Fibroblast of peridontal ligament (primary cell): Measurements from ENCODE around the gene GAN.

ENCODE experiments used
- DNase-seq: peaks from one replicate; pipeline ENCODE4 v3.0.0-alpha.2; 2010; ENCODE audit errors: extremely low read depth

Gene GAN

GRCh38 chr16:81431554-81432353 is 117.0 kb downstream of the GAN start:
- peak; percentile 16 for DNase-seq

DNA sequence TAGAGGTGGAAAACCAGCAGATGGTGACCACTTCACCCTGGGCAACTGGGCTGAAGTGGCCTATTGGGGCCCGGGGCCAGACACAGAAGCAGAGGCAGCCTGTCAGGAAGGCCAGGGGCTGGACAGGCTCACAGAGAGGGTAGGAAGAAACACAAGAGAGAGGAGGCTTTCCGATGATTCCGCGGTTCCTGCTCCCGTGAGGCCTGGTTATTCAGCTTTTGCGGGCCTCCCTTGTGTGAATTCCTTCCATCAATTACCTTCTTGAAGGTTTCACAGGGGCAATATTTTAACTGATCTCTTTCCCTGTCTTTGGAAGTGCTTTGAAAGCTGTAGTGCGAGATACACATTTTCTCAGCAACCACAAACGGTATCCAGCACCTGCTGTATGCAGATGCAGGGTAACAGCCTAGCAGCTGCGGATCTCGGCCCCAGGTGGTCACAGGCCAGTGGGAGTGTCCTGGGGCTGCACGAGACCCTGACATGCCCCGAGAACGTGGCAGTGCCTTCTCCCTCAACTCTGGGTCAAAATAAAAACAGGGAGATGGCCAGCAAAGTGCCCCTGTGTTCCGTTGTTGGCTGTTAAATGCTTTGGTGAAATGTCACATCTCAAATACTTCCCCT is 118.3 kb downstream of the GAN start:
- DNase-seq = no peak

GRCh38 chr16:81435103-81435502 is 120.3 kb downstream of the GAN start:
- no peak for DNase-seq

- no peak for DNase-seq
These were observed 120.8 kb downstream of the GAN start for GRCh38 chr16:81435567-81435966.

DNA sequence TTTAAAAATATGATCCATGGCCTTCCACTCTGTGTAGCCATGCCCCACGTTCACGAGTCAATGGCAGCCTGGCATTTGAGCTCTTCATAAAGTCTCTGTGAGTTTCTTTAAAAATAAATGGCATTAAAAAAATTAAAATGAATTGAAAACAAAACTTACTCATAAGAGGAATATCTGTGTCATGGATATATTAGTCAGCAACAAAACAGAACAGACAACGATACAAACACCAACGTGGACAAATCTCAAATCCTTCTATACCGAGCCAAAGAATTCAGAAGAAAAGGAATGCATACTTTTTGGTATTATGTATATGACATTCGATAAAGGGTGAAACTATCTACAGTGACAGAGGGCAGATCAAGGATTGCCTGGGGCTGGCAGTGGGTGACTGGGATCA is 121.6 kb downstream of the GAN start:
- no peak for DNase-seq

GRCh38 chr16:81437865-81438264 is 123.1 kb downstream of the GAN start:
- no peak for DNase-seq
